ENCODE data around the gene SEZ6L2. TPM values are rescaled to one million over a fixed set of nuclear protein-coding genes. Genes with fewer than 3 reads are reported as not detected.

The SEZ6L2 gene
- total RNA-seq, 3 donors from 2014 or later, result 0.16 to 7.2 (median 5.0) TPM

DNA sequence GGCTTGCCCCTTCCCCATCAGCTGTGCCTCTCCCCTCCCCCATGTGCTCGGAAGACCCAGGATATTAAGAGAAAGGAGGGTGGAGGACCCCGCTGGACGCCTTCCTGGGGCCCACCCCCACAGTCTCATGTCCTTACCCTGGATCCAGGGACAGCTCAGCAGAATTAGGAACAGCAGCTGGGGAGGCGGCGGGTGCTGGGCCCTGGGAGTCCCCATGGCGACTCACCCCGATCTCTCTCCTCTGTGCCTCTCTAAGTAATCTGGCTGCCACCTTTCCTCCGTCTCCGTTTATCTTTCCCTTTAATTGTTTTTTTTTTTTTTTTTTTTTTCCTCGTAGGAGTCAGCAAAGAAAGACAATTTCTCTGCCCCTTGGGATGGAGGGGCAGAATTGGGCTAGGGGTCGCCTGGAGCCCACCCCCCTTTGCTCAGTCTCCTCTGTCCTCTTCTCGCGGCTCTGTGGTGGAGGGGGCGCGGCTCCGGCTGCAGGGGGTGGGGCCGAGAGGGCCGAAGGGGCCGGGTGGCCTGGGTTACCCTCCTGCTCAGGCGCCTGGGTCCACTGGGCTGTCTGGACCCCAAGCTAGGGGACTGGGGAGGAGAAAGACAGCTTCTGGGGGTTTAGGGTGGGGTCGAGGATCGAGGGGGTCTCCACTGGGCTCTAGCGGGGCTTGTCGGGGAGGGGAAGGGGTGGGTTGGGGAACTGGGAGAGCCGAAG is 390 bp downstream of the SEZ6L2 start:
- peak in 1 of 2 donors; percentile 64 for DNase-seq (ENCODE audit: low spot score in 2 of 2)
- H3K4me3 ChIP-seq, result peak overlapping the region in 2 of 3 donors; percentile 70 to 73
- intact Hi-C loops (cut with DNase I; ENCODE audit: low total_unique reads), result loop anchor here (10.0 kb wide), 1 partner anchor 1876 kb away; no protein-coding TSS in a partner anchor
- no peaks in the 10 kb centered on the region for H3K9me3 ChIP-seq
- peak overlapping the region; percentile 64 to 73 for H3K27ac ChIP-seq
- TF ChIP-seq POLR2AphosphoS5 (IDR thresholded peaks at IDR 0.05), result no peak
- no peak for TF ChIP-seq POLR2A (IDR thresholded peaks at IDR 0.05)
- TF ChIP-seq CTCF (IDR thresholded peaks at IDR 0.05), result no peak
- no peaks in the 10 kb centered on the region for H3K4me1 ChIP-seq
- no peaks in the 10 kb centered on the region for H3K36me3 ChIP-seq
- H3K27me3 ChIP-seq, result peaks cover 0 to 10% of the 10 kb centered on the region in 2 donors

DNA sequence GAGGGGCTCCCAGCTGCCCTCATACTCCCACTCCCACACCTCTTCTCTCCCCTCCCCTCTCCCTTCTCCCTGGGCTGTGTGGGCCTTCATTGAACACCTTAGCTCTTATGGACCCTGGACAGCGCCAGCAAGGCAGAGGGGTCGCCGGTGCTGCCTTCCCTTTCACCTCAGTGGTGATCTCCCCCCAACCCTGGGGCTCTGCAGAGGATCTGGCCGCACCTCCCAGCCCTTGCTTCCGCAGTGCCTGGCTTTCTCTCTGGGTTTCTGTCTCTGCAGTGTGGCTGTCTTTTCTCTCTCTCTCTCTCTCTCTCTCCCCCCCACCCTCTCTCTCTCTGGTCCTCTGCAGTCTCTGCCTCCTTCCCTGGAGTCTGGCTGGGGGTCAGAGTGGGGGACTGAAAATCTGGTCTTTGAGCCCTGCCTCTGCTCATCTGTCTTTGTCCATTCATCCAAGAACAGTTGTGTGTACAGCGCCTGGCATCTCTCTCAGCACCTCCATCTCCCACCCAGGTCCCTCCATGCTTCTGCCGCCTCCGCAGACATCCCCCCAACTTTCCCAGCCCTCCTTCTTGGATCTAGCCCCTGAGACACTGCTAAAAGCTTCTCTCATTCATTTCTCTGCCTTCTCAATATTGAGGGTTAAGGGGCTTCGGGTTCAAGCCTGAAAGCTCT is 1.1 kb downstream of the SEZ6L2 start:
- Histone ChIP-seq H3K36me3 (no peaks in the 10 kb centered on the region), H3K27ac (no peak overlapping the region), H3K4me3 (peak overlapping the region in 2 of 3 donors; percentile 70 to 73), H3K9me3 (no peaks in the 10 kb centered on the region), H3K4me1 (no peaks in the 10 kb centered on the region), H3K27me3 (peaks cover 0 to 10% of the 10 kb centered on the region in 2 donors)
- intact Hi-C loops (cut with DNase I; ENCODE audit: low total_unique reads), result loop anchor here (10.0 kb wide), 1 partner anchor 1877 kb away; no protein-coding TSS in a partner anchor
- TF ChIP-seq POLR2AphosphoS5 (IDR thresholded peaks at IDR 0.05), result no peak
- TF ChIP-seq POLR2A (IDR thresholded peaks at IDR 0.05), result no peak
- no peak for TF ChIP-seq CTCF (IDR thresholded peaks at IDR 0.05)
- no peak for DNase-seq (ENCODE audit: low spot score in 2 of 2)

DNA sequence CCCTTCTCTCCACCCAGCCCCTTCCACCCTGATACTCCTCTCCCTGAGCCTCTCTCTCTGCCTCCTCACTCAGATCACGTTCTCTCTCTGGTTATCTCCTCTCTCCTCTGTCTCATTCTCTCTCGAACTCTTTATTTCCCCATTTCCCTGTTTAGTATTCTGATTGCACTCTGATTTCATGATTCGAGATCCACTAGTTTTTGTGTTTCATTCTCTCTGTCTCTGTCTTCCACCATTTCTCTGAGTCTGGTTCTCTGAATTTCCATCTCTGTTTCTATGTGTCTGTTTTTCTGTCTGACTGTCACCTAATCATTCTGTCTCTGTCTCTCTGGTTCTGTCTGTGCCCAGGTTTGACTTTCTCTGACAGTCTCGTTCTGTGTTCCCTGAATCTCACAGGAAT is 2.0 kb downstream of the SEZ6L2 start:
- Histone ChIP-seq H3K4me1 (no peaks in the 10 kb centered on the region), H3K27me3 (peaks cover 0 to 10% of the 10 kb centered on the region in 2 donors), H3K4me3 (no peak overlapping the region), H3K9me3 (no peaks in the 10 kb centered on the region), H3K27ac (no peak overlapping the region), H3K36me3 (no peaks in the 10 kb centered on the region)
- intact Hi-C loops (cut with DNase I; ENCODE audit: low total_unique reads), result loop anchor here (10.0 kb wide), 1 partner anchor 1877 kb away; no protein-coding TSS in a partner anchor
- no peak for TF ChIP-seq POLR2AphosphoS5 (IDR thresholded peaks at IDR 0.05)
- no peak for TF ChIP-seq CTCF (IDR thresholded peaks at IDR 0.05)
- TF ChIP-seq POLR2A (IDR thresholded peaks at IDR 0.05), result no peak
- no peak for DNase-seq (ENCODE audit: low spot score in 2 of 2)

GRCh38 chr16:29896841-29897240 is 2.5 kb downstream of the SEZ6L2 start:
- H3K4me3 ChIP-seq, result no peak overlapping the region
- H3K27me3 ChIP-seq, result peaks cover 0 to 10% of the 10 kb centered on the region in 2 donors
- no peaks in the 10 kb centered on the region for H3K4me1 ChIP-seq
- intact Hi-C loops (cut with DNase I; ENCODE audit: low total_unique reads), result loop anchor here (10.0 kb wide), 1 partner anchor 1878 kb away; no protein-coding TSS in a partner anchor
- TF ChIP-seq POLR2AphosphoS5 (IDR thresholded peaks at IDR 0.05) (no peak), CTCF (IDR thresholded peaks at IDR 0.05) (no peak), POLR2A (IDR thresholded peaks at IDR 0.05) (no peak)
- no peak for DNase-seq (ENCODE audit: low spot score in 2 of 2)
- H3K36me3 ChIP-seq, result no peaks in the 10 kb centered on the region
- no peaks in the 10 kb centered on the region for H3K9me3 ChIP-seq
- no peak overlapping the region for H3K27ac ChIP-seq

DNA sequence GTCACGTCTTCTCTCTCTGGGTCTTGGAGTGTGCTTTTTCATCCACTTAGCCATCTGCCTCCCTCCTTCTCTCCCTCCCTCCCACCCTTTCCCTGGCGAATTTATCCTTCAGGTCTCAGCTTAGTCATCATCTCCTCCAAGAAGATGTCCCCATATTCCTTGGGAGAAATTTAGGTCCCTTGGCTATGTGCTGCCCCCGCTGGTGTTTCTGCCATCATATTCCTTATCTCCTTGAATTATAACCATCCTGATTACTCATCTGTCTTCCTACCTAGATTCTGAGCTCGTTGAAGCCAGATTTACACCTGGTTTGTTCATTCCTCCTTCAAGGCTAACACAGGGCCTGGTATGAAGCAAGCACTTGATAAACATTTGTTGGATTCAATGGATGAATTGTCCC is 5.0 kb downstream of the SEZ6L2 start:
- no peak for TF ChIP-seq POLR2A (IDR thresholded peaks at IDR 0.05)
- no peak for TF ChIP-seq POLR2AphosphoS5 (IDR thresholded peaks at IDR 0.05)
- TF ChIP-seq CTCF (IDR thresholded peaks at IDR 0.05), result no peak

More for the DNA sequence above, 5.0 kb downstream of the SEZ6L2 start:
- H3K4me3 ChIP-seq, result no peak overlapping the region
- peaks cover 0 to 10% of the 10 kb centered on the region in 2 donors for H3K27me3 ChIP-seq
- DNase-seq (ENCODE audit: low spot score in 2 of 2), result no peak
- H3K27ac ChIP-seq, result no peak overlapping the region
- intact Hi-C loops (cut with DNase I; ENCODE audit: low total_unique reads), result loop anchor here (10.0 kb wide), 1 partner anchor 1880 kb away; no protein-coding TSS in a partner anchor
- no peaks in the 10 kb centered on the region for H3K4me1 ChIP-seq
- no peaks in the 10 kb centered on the region for H3K9me3 ChIP-seq
- no peaks in the 10 kb centered on the region for H3K36me3 ChIP-seq

Measured in breast epithelium (tissue), 4 donors.